ENCODE measurements around the gene CACNB3.

Gene CACNB3

DNA sequence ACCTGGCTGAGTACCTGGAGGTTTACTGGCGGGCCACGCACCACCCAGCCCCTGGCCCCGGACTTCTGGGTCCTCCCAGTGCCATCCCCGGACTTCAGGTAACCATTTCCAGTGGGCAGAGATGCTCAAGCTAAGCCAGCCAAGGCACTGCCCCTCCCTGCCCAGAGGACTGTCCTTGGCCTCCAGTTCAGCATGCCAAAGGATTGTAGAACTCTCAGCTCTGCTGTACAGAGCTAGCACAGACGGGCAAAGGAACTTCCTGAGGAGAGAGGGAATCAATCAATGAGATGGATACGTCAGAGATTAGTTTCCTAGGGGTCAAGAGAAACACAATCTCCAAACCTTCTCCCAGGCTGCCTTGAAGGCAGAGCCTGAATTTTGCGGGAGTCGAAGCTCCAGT is 8.7 kb downstream of the CACNB3 start:
- TF ChIP-seq EZH2phosphoT487 (IDR thresholded peaks at IDR 0.05; ENCODE audit: borderline replicate concordance, low read length) (no peak), CTCF (IDR thresholded peaks at IDR 0.05; ENCODE audit: low read depth, low read length, poor library complexity, severe bottlenecking) (no peak)
- Histone ChIP-seq H4K20me1 (ENCODE audit: control insufficient read depth, insufficient read depth, low read depth, low read length) (no peaks in the 10 kb centered on the region), H3K27ac (ENCODE audit: low read depth, low read length) (no peak overlapping the region), H3F3A (ENCODE audit: control insufficient read depth, insufficient read depth) (0 out of 2 replicates have a peak, but pooled peaks cover 4% of the 10 kb centered on the region), H3K4me3 (ENCODE audit: low read length) (no peak overlapping the region), H3K4me2 (ENCODE audit: low read length) (no peak overlapping the region), H3K36me3 (ENCODE audit: control insufficient read depth, low read length) (peaks cover 41% of the 10 kb centered on the region), H3K79me2 (ENCODE audit: control insufficient read depth, low read length) (no peaks in the 10 kb centered on the region), H3K9me2 (replicated peaks; ENCODE audit: control insufficient read depth, low read length) (no peaks in the 10 kb centered on the region), H3K4me1 (ENCODE audit: control insufficient read depth, low read length) (peaks cover 11% of the 10 kb centered on the region), H3K9me3 (ENCODE audit: control insufficient read depth, insufficient read depth, low read length) (no peaks in the 10 kb centered on the region), H3K27me3 (ENCODE audit: control insufficient read depth, low read length) (peaks cover 2% of the 10 kb centered on the region; the same call in 1 of the 2 replicates)

GRCh38 chr12:48827513-48828096 is 9.3 kb downstream of the CACNB3 start:
- no peaks in the 10 kb centered on the region for H3K9me3 ChIP-seq (ENCODE audit: control insufficient read depth, insufficient read depth, low read length)
- no peak overlapping the region for H3K4me2 ChIP-seq (ENCODE audit: low read length)
- H3K27me3 ChIP-seq (ENCODE audit: control insufficient read depth, low read length) = no peaks in the 10 kb centered on the region
- H3K4me1 ChIP-seq (ENCODE audit: control insufficient read depth, low read length) = peaks cover 11% of the 10 kb centered on the region
- H3K9me2 ChIP-seq (replicated peaks; ENCODE audit: control insufficient read depth, low read length) = no peaks in the 10 kb centered on the region
- H3K36me3 ChIP-seq (ENCODE audit: control insufficient read depth, low read length) = peaks cover 47% of the 10 kb centered on the region
- TF ChIP-seq CTCF (IDR thresholded peaks at IDR 0.05; ENCODE audit: low read depth, low read length, poor library complexity, severe bottlenecking) (no peak), EZH2phosphoT487 (IDR thresholded peaks at IDR 0.05; ENCODE audit: borderline replicate concordance, low read length) (no peak)
- 0 out of 2 replicates have a peak, but pooled peaks cover 4% of the 10 kb centered on the region for H3F3A ChIP-seq (ENCODE audit: control insufficient read depth, insufficient read depth)
- H3K79me2 ChIP-seq (ENCODE audit: control insufficient read depth, low read length) = no peaks in the 10 kb centered on the region
- no peak overlapping the region for H3K27ac ChIP-seq (ENCODE audit: low read depth, low read length)
- H3K4me3 ChIP-seq (ENCODE audit: low read length) = no peak overlapping the region
- H4K20me1 ChIP-seq (ENCODE audit: control insufficient read depth, insufficient read depth, low read depth, low read length) = no peaks in the 10 kb centered on the region

DNA sequence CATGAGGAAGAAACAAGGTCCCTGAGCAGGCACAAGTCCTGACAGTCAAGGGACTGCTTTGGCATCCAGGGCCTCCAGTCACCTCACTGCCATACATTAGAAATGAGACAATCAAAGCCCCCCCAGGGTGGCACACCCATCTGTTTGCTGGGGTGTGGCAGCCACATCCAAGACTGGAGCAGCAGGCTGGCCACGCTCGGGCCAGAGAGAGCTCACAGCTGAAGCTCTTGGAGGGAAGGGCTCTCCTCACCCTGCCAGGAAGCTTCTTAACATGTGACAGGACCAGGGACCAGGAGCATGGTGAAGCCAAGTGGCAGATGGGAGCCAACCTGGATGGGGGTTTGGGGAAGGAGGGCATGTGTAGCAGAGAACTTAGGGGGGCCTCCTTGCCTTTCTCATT is 10.0 kb downstream of the CACNB3 start:
- Histone ChIP-seq H3F3A (ENCODE audit: control insufficient read depth, insufficient read depth) (0 out of 2 replicates have a peak, but pooled peaks cover 4% of the 10 kb centered on the region), H3K79me2 (ENCODE audit: control insufficient read depth, low read length) (no peaks in the 10 kb centered on the region), H3K36me3 (ENCODE audit: control insufficient read depth, low read length) (peaks cover 54% of the 10 kb centered on the region), H3K4me3 (ENCODE audit: low read length) (no peak overlapping the region), H3K9me3 (ENCODE audit: control insufficient read depth, insufficient read depth, low read length) (no peaks in the 10 kb centered on the region), H3K9me2 (replicated peaks; ENCODE audit: control insufficient read depth, low read length) (no peaks in the 10 kb centered on the region), H3K27ac (ENCODE audit: low read depth, low read length) (no peak overlapping the region), H3K4me2 (ENCODE audit: low read length) (no peak overlapping the region), H4K20me1 (ENCODE audit: control insufficient read depth, insufficient read depth, low read depth, low read length) (no peaks in the 10 kb centered on the region; the same call in 1 of the 2 replicates), H3K27me3 (ENCODE audit: control insufficient read depth, low read length) (no peaks in the 10 kb centered on the region), H3K4me1 (ENCODE audit: control insufficient read depth, low read length) (peaks cover 11% of the 10 kb centered on the region)
- no peak for TF ChIP-seq CTCF (IDR thresholded peaks at IDR 0.05; ENCODE audit: low read depth, low read length, poor library complexity, severe bottlenecking)
- no peak for TF ChIP-seq EZH2phosphoT487 (IDR thresholded peaks at IDR 0.05; ENCODE audit: borderline replicate concordance, low read length)

All from DOHH2 (cell line).